Transverse colon (tissue), 4 donors: ENCODE measurements around the gene BRAT1. TPM values are rescaled to one million over a fixed set of nuclear protein-coding genes. Genes with fewer than 3 reads are reported as not detected.

Experiments
- DNase-seq: peaks from one replicate; pipeline ENCODE4 v3.0.0-alpha.2; 2019
- H3K27ac ChIP-seq, 4 donors: fragments of 200-600 bp; sonication (generic); 2 replicates each; pipeline ENCODE4 v1.5.1; 2016 to 2018; ENCODE audit warnings: inconsistent platforms in 4 of 4
- H3K27me3 ChIP-seq: fragments of 200-600 bp; sonication (generic); 2 replicates; pipeline ENCODE4 v1.5.1; 2017; ENCODE audit warnings: inconsistent platforms
- H3K36me3 ChIP-seq, 4 donors: fragments of 200-600 bp; sonication (generic); 2 replicates each; pipeline ENCODE4 v1.5.1; 2017 to 2019; ENCODE audit warnings: inconsistent platforms in 4 of 4
- H3K4me1 ChIP-seq, 4 donors: fragments of 200-600 bp; sonication (generic); 2 replicates each; pipeline ENCODE4 v1.5.1; 2017 to 2020; ENCODE audit warnings: inconsistent platforms in 4 of 4
- H3K4me3 ChIP-seq, 4 donors: fragments of 200-600 bp; sonication (generic); 1 replicate in 1 of 4; 2 replicates in 3 of 4; pipeline versions ENCODE4 v1.5.1 to v1.6.1; 2017 to 2019; ENCODE audit warnings: inconsistent platforms in 4 of 4
- H3K9me3 ChIP-seq, 2 donors: fragments of 200-600 bp; sonication (generic); 2 replicates each; pipeline ENCODE4 v1.5.1; 2017 to 2019; ENCODE audit warnings: inconsistent platforms in 2 of 2
- CTCF ChIP-seq, 5 experiments: fragments of 200-600 bp in 3 of 5; fragments of 450-650 bp in 2 of 5; sonication (generic) in 3 of 5; IDR thresholded peaks; 1 replicate in 2 of 5; 2 replicates in 3 of 5; pipeline ENCODE4 v1.5.1; 2016 to 2017; ENCODE audit warnings: antibody characterized with exemption in 5 of 5, inconsistent platforms in 3 of 5, mild to moderate bottlenecking in 2 of 5, moderate library complexity in 1 of 5
- EP300 ChIP-seq: sonication (generic); formaldehyde crosslinking; IDR thresholded peaks from one replicate; pipeline ENCODE4 v1.6.1; 2017; ENCODE audit warnings: antibody characterized with exemption, low read depth
- POLR2A ChIP-seq: fragments of 450-650 bp; IDR thresholded peaks from one replicate; pipeline ENCODE4 v1.6.1; 2016; ENCODE audit warnings: antibody characterized with exemption, mild to moderate bottlenecking, moderate library complexity
- POLR2AphosphoS5 ChIP-seq, 3 donors: sonication (generic); formaldehyde crosslinking; IDR thresholded peaks; one replicate each; pipeline ENCODE4 v1.6.1; 2016; ENCODE audit warnings: antibody characterized with exemption in 3 of 3
- WGBS, 2 donors: methylation state at CpG; one replicate each; pipeline ENCODE4 v1.1.5; 2018; ENCODE audit warnings: low coverage in 1 of 2; 5-methylcytosine and 5-hydroxymethylcytosine counted together
- in situ Hi-C, 4 donors: fragments of 200-750 bp; cut with MboI; loops; one replicate each; pipeline versions ENCODE4 v1.15.0 to v1.15.1; 2017; ENCODE audit warnings: low sequenced_read_pairs in 3 of 4, low pct_ligation_motif_present in 1 of 4, low pct_unique_long_range_greater_than_20kb in 1 of 4
- intact Hi-C: fragments of 100-400 bp; cut with DNase I; formaldehyde crosslinking; loops from one replicate; pipeline ENCODE4 v1.15.1; 2023; ENCODE audit warnings: low total_unique reads
- total RNA-seq, 4 donors: library from RNA; depleted of rRNA; stranded (reverse); fragments of >200 nt; gene quantifications; one replicate each; pipeline ENCODE4 v1.1.0, GENCODE V29; 2016

BRAT1 gene
- total RNA-seq, 4 donors from 2014 or later, result 31.7 to 120 (median 40.4) TPM

DNA sequence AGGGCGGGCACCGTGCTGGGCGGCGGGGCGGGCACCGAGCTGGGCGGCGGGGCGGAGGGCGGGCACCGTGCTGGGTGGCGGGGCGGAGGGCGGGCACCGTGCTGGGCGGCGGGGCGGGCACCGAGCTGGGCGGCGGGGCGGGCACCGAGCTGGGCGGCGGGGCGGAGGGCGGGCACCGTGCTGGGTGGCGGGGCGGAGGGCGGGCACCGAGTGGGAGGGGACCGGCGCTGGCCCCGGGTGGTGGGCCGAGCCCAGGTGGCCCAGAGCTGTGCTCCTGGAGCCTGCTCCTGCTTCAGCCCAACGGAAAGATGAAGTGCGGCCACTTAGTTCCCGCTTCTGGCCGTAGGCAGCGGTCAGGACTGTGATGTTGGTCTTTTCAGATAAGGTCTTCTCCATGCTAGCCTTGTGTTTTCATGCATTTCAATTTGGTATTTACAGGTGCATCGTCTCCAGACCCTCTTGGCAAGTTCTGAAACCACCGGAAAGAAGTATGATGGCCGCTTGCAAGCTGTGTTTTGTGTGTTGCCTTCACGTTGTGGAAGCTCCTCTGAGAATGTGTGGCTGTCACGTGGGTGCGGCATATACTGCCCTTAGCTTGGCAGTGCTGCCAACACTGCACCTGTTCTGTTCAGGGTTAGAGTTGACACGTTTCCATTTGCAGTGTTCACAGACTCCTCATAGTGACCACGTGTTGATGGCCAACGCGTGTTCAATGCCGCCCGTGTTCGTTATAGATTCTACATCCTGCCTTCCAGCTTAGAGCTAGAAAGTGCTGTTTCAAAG lies 28.7 kb upstream of the BRAT1 start:
- intact Hi-C loops, result no loop called here
- no peak for TF ChIP-seq POLR2AphosphoS5 (IDR thresholded peaks at IDR 0.05)
- TF ChIP-seq POLR2A, result no peak
- no peak for TF ChIP-seq CTCF (IDR thresholded peaks at IDR 0.05)
- WGBS, 2 donors, result 95% methylated on average over 6 to 22 of the region's 54 CpGs
- in situ Hi-C loops, result no loop called here
- DNase-seq, result no peak
- no peaks in the 10 kb centered on the region for H3K27me3 ChIP-seq
- no peaks in the 10 kb centered on the region for H3K9me3 ChIP-seq
- H3K36me3 ChIP-seq, result peaks cover 0 to 17% (median 6%) of the 10 kb centered on the region in 4 donors
- no peaks in the 10 kb centered on the region for H3K4me1 ChIP-seq
- H3K27ac ChIP-seq, result no peak overlapping the region
- no peak overlapping the region for H3K4me3 ChIP-seq

DNA sequence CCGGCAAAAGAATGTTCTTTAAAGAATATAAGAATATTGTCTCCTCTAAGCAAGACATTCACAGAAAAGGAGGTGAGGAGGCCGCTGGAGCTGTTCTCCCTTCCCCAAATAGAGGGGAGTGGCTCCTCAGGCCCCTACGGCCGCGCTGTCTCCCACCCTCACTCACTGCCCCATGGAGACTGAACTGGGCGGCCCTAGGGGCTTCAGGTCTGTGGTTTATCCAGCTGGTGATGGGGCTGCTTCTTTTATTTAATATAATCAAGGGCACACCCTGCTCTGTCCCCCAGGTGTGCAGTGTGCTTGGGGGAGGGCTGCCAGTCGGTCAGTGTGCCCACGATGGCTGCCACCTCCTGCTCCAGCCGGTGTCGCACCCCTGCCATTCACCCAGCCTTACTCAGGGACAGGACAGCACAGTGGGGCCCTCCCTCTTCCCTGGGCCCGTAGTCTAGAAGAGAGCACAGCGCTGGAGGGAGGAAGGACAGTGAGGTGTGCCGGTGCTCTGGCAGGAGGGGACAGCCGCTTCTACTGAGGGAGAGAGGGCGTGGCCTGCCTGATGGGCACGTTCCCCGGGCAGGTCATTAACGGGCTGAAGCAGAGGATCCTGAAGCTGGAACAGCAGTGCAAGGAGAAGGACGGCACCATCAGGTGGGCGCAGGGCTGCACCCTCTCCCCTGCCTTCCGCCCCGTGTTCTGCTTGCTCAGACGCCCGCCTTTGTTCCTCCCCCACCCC lies 26.8 kb upstream of the BRAT1 start:
- in situ Hi-C loops (no loop called here), intact Hi-C loops (no loop called here)
- no peaks in the 10 kb centered on the region for H3K4me1 ChIP-seq
- WGBS, 2 donors, result 75 to 77% methylated on average over 11 to 23 of the region's 24 CpGs
- peaks cover 0 to 17% (median 3%) of the 10 kb centered on the region in 4 donors for H3K36me3 ChIP-seq
- no peaks in the 10 kb centered on the region for H3K9me3 ChIP-seq
- no peak for TF ChIP-seq EP300
- H3K4me3 ChIP-seq, result no peak overlapping the region
- no peak overlapping the region for H3K27ac ChIP-seq
- no peak for DNase-seq
- H3K27me3 ChIP-seq, result no peaks in the 10 kb centered on the region

DNA sequence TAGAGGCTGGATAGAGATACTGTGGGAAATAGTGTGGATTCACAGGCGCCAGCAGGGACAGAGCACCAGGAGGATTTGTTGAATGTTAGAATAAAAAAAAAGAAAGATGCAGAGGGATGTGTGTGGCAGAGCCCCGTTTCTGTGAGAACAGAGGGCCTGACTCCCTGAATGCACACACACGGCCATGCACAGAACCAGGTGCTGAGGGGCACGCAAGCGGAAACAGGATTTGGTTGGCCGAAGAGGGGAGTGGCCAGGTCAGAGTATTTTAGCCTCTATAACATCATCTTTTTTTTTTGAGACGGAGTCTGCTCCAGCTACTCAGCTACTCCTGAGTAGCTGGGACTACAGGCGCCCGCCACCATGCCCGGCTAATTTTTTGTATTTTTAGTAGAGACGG lies 25.3 kb upstream of the BRAT1 start:
- Histone ChIP-seq H3K4me3 (no peak overlapping the region), H3K4me1 (no peaks in the 10 kb centered on the region), H3K27me3 (no peaks in the 10 kb centered on the region), H3K36me3 (peaks cover 0 to 17% (median 3%) of the 10 kb centered on the region in 4 donors), H3K9me3 (no peaks in the 10 kb centered on the region), H3K27ac (no peak overlapping the region)
- in situ Hi-C loops (no loop called here), intact Hi-C loops (no loop called here)
- 91 to 92% methylated on average over 10 to 11 of the region's 11 CpGs for WGBS, 2 donors
- TF ChIP-seq EP300 (no peak), POLR2AphosphoS5 (IDR thresholded peaks at IDR 0.05) (no peak)
- no peak for DNase-seq

DNA sequence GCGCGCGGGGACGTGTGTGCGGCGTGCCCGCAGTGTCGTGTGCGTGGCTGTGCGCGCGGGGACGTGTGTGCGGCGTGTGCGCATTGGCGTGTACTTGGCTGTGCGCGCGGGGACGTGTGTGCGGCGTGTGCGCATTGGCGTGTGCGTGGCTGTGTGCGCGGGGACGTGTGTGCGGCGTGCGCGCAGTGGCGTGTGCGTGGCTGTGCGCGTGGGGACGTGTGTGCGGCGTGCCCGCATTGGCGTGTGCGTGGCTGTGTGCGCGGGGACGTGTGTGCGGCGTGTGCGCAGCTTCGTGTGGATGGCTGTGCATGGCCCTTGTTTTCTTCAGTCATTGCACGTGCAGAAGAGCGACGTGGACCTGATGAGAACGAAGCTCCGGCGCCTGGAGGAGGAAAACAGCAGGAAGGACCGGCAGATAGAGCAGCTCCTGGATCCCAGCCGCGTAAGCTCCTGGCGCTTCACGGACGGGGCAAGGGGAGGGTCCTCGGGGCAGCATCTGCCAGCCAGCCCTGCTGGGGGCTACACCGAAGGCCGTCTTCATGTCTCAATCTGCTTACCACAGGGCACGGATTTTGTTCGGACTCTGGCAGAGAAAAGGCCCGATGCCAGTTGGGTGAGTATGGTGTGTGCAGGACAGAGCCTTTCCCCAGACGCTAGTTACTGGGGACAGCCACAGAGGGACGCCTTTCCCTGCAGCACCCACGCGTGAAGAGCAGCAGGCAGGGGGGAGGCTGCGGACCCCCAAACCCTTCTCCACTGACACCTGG lies 22.8 kb upstream of the BRAT1 start:
- H3K27me3 ChIP-seq, result no peaks in the 10 kb centered on the region
- no peak for DNase-seq
- no peak overlapping the region for H3K27ac ChIP-seq
- TF ChIP-seq CTCF (IDR thresholded peaks at IDR 0.05), result no peak
- no peak for TF ChIP-seq POLR2A
- no peaks in the 10 kb centered on the region for H3K9me3 ChIP-seq
- no peaks in the 10 kb centered on the region for H3K4me1 ChIP-seq
- in situ Hi-C loops (no loop called here), intact Hi-C loops (no loop called here)
- peaks cover 0 to 14% (median 0%) of the 10 kb centered on the region in 4 donors for H3K36me3 ChIP-seq
- WGBS, 2 donors, result 94 to 100% methylated on average over 2 to 73 of the region's 73 CpGs
- H3K4me3 ChIP-seq, result no peak overlapping the region
